ENCODE results near the gene PNMT. TPM values are rescaled to one million over a fixed set of nuclear protein-coding genes. Genes with fewer than 3 reads are reported as not detected.

The PNMT gene
- total RNA-seq, 4 donors from 2014 or later = 0.80 to 48.3 (median 1.3) TPM

DNA sequence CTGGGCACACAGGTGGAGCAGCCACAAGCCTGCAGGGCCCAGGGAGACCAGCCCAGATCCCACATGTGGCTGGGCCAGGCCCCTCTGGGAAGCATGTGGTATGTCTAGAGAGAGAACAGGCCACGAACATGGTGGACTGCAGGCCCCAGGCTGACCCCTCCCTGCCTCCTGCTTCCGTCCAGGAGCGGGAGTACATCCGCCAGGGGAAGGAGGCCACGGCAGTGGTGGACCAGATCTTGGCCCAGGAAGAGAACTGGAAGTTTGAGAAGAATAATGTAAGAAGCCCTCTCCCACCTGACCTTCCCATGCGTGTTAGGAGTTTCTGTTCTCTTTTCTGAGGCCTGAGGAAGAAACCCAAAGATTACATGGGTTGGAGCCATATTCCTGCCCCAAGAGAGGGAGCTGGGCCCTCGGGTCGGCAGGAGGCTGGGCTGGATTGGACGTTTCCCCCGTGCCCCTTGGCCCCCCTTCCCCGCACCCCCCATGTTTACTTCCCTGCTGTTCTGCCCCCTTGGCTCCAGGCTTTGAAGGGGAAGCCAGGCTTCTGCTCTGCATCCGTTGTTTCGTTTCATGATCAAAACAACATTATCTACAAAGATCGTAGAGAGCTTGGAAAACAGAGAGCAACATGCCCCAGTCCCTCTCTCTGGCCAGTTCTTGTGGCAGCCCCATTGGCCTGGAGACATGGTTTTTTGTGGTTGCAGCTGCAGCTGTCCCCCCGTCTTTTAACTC, 8.8 kb upstream of the PNMT start:
- peak overlapping the region; percentile 15 to 60 (median 37) for H3K27ac ChIP-seq
- peaks cover 0 to 18% (median 8%) of the 10 kb centered on the region in 4 donors for H3K36me3 ChIP-seq
- WGBS, 2 donors (ENCODE audit: low coverage in 1 of 2) = 58 to 60% methylated on average over 4 to 13 of the region's 15 CpGs
- no peak overlapping the region for H3K4me3 ChIP-seq
- H3K9me3 ChIP-seq = no peaks in the 10 kb centered on the region
- intact Hi-C loops (cut with DNase I; ENCODE audit: low total_unique reads) (loop anchor here (10.0 kb wide), 1 partner anchor 75 kb away; no protein-coding TSS in a partner anchor), in situ Hi-C loops (cut with MboI; ENCODE audit: low pct_ligation_motif_present in 1 of 4, low pct_unique_long_range_greater_than_20kb in 1 of 4, low sequenced_read_pairs in 3 of 4) (no loop called here)
- H3K27me3 ChIP-seq = no peaks in the 10 kb centered on the region
- peaks cover 21 to 34% (median 27%) of the 10 kb centered on the region in 4 donors for H3K4me1 ChIP-seq
- no peak for TF ChIP-seq EP300 (IDR thresholded peaks at IDR 0.05; ENCODE audit: low read depth)
- TF ChIP-seq, protein P1, sequence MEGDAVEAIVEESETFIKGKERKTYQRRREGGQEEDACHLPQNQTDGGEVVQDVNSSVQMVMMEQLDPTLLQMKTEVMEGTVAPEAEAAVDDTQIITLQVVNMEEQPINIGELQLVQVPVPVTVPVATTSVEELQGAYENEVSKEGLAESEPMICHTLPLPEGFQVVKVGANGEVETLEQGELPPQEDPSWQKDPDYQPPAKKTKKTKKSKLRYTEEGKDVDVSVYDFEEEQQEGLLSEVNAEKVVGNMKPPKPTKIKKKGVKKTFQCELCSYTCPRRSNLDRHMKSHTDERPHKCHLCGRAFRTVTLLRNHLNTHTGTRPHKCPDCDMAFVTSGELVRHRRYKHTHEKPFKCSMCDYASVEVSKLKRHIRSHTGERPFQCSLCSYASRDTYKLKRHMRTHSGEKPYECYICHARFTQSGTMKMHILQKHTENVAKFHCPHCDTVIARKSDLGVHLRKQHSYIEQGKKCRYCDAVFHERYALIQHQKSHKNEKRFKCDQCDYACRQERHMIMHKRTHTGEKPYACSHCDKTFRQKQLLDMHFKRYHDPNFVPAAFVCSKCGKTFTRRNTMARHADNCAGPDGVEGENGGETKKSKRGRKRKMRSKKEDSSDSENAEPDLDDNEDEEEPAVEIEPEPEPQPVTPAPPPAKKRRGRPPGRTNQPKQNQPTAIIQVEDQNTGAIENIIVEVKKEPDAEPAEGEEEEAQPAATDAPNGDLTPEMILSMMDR (IDR thresholded peaks at IDR 0.05) = no peak
- no peak for TF ChIP-seq POLR2A (IDR thresholded peaks at IDR 0.05)
- TF ChIP-seq POLR2AphosphoS5 (IDR thresholded peaks at IDR 0.05) = no peak
- DNase-seq = no peak

DNA sequence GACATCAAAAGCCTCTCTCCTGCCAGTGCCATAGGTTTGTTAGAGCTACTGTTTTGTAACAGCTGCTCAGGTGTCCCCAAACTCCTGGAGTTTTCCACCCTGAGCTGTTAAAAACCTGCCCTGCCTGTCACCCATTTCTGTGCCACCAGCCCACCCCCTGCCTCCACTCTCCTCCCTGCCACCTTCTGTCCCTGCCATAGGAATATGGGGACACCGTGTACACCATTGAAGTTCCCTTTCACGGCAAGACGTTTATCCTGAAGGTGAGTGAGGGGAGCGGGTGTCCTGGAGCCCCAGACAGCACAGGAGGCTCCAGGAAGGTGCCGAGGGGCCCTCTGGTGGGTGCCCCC, 8.3 kb upstream of the PNMT start:
- H3K36me3 ChIP-seq = peaks cover 0 to 18% (median 7%) of the 10 kb centered on the region in 4 donors
- in situ Hi-C loops (cut with MboI; ENCODE audit: low pct_ligation_motif_present in 1 of 4, low pct_unique_long_range_greater_than_20kb in 1 of 4, low sequenced_read_pairs in 3 of 4) (no loop called here), intact Hi-C loops (cut with DNase I; ENCODE audit: low total_unique reads) (no loop called here)
- H3K27me3 ChIP-seq = no peaks in the 10 kb centered on the region
- 100% methylated on average over 2 of the region's 5 CpGs; no CpG with 5 or more reads in 1 of the 2 donors for whole genome bisulfite sequencing, 2 donors (ENCODE audit: low coverage in 1 of 2)
- no peak for TF ChIP-seq POLR2A (IDR thresholded peaks at IDR 0.05)
- TF ChIP-seq POLR2AphosphoS5 (IDR thresholded peaks at IDR 0.05) = no peak
- no peak for TF ChIP-seq EP300 (IDR thresholded peaks at IDR 0.05; ENCODE audit: low read depth)
- TF ChIP-seq, protein P1 (IDR thresholded peaks at IDR 0.05) = no peak
- H3K4me3 ChIP-seq = no peak overlapping the region
- DNase-seq = no peak
- peaks cover 22 to 39% (median 28%) of the 10 kb centered on the region in 4 donors for H3K4me1 ChIP-seq
- H3K9me3 ChIP-seq = no peaks in the 10 kb centered on the region
- H3K27ac ChIP-seq = peak overlapping the region; percentile 15 to 60 (median 37)

DNA sequence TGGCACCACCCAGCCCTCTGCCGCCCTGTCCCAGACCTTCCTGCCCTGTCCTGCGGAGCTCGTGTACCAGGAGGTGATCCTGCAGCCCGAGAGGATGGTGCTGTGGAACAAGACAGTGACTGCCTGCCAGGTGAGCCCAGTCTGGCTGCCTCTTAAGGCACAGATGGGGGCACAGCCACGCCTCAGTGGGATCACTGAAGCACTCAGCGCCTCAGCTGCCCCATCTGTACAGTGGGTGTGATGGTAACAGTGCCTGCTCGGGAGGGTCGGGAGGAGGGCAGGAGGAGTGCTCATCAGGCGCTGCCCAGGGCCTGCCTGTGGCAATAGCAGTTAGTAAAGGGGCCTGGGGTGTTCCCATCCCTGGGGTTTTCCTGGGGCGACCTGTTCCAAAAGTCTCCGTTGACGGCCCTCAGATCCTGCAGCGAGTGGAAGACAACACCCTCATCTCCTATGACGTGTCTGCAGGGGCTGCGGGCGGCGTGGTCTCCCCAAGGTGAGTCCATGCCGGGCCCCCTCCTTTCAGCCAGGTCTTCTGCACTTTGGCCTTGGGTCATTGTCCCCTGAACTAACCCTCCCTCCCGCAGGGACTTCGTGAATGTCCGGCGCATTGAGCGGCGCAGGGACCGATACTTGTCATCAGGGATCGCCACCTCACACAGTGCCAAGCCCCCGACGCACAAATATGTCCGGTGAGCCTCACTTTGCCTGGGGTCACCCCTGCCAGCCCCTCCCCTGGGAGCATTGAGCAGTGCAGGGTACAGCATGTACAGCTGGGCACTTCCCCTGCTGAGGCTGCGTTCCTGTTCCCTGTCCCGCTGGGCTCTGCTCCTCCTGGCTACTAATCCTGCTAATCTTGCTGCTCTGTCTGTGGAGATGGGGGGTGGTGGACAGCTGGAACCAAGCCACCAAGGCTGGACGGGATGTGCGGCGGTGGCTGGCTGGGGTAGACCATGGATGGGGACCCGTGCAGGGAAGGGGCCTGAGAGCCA, 7.6 kb upstream of the PNMT start:
- peak overlapping the region; percentile 15 to 82 (median 54) for H3K27ac ChIP-seq
- TF ChIP-seq POLR2A (IDR thresholded peaks at IDR 0.05) (no peak), POLR2AphosphoS5 (IDR thresholded peaks at IDR 0.05) (no peak), EP300 (IDR thresholded peaks at IDR 0.05; ENCODE audit: low read depth) (no peak)
- TF ChIP-seq, protein P1 (IDR thresholded peaks at IDR 0.05) = no peak
- H3K36me3 ChIP-seq = peaks cover 0 to 18% (median 7%) of the 10 kb centered on the region in 4 donors
- peaks cover 1% of the 10 kb centered on the region for H3K27me3 ChIP-seq
- H3K4me1 ChIP-seq = peaks cover 22 to 39% (median 28%) of the 10 kb centered on the region in 4 donors
- intact Hi-C loops (cut with DNase I; ENCODE audit: low total_unique reads) (no loop called here), in situ Hi-C loops (cut with MboI; ENCODE audit: low pct_ligation_motif_present in 1 of 4, low pct_unique_long_range_greater_than_20kb in 1 of 4, low sequenced_read_pairs in 3 of 4) (no loop called here)
- H3K4me3 ChIP-seq = no peak overlapping the region
- 91% methylated on average over 35 of the region's 35 CpGs; no CpG with 5 or more reads in 1 of the 2 donors for WGBS, 2 donors (ENCODE audit: low coverage in 1 of 2)
- DNase-seq = no peak
- H3K9me3 ChIP-seq = no peaks in the 10 kb centered on the region

All from transverse colon (tissue), 4 donors.